T-helper 2 cell treated with Interferon-gamma antibody and Interleukin-4, amounts not matched to agents 100 ng/mL and 5 ng/mL, for 36 hours (primary cell): ENCODE results near the gene CA14. TPM values are rescaled to one million over a fixed set of nuclear protein-coding genes. Genes with fewer than 3 reads are reported as not detected.
"Not testable (repeated sequence)": the region's sequence is repeated elsewhere in the genome, so short reads cannot be mapped to it uniquely, and the experiment has no call there.

Source experiments
- intact Hi-C: fragments of 100-400 bp; cut with micrococcal nuclease; formaldehyde crosslinking; loops from one replicate; pipeline ENCODE4 v1.15.1; 2023
- total RNA-seq: library from RNA; stranded (reverse); gene quantifications from 2 replicates; pipeline ENCODE4 v1.2.3, GENCODE V29; 2022

CA14 gene
- total RNA-seq, 1 donor from 2014 or later = not detected

GRCh38 chr1:150271291-150271959, 13.9 kb downstream of the CA14 start:
- intact Hi-C loops = no loop called here

GRCh38 chr1:150273311-150273710, 15.7 kb downstream of the CA14 start:
- intact Hi-C loops = no loop called here

- intact Hi-C loops = no loop called here
Measured at GRCh38 chr1:150280138-150280707, 22.6 kb downstream of the CA14 start.

GRCh38 chr1:150281221-150281757, 23.7 kb downstream of the CA14 start:
- intact Hi-C loops = loop anchor here (1.0 kb wide), 2 partner anchors 12 to 26 kb away; partner anchors contain the start of gene APH1A

- intact Hi-C loops = loop anchor here (1.0 kb wide), 3 partner anchors 11 to 27 kb away; partner anchors contain the start of genes APH1A and MRPS21
Measured at GRCh38 chr1:150281758-150282557, 24.4 kb downstream of the CA14 start, which contains the start of gene CIART. Gene CIART, plus strand, starts transcription at chr1:150282554. Its CDS starts 714 bp downstream, at chr1:150283268.

- intact Hi-C loops = loop anchor here (1.0 kb wide), 1 partner anchor 11 kb away; the partner anchor contains the start of gene MRPS21
Measured at GRCh38 chr1:150282558-150282958, 25.0 kb downstream of the CA14 start.

GRCh38 chr1:150283260-150283659, 25.7 kb downstream of the CA14 start:
- intact Hi-C loops = no loop called here

GRCh38 chr1:150288382-150288781, 30.8 kb downstream of the CA14 start:
- intact Hi-C loops = no loop called here

- intact Hi-C loops = no loop called here
Measured at GRCh38 chr1:150288822-150289221, 31.2 kb downstream of the CA14 start.

GRCh38 chr1:150293433-150294253, 36.1 kb downstream of the CA14 start, which contains the start of gene MRPS21:
Gene MRPS21, plus strand, starts transcription at chr1:150293861. Its CDS starts 506 bp downstream, at chr1:150294367.
- intact Hi-C loops = loop anchor here (1.0 to 5.0 kb wide), 4 partner anchors 11 to 56 kb away; partner anchors contain the start of genes ANP32E, APH1A and CIART

GRCh38 chr1:150295476-150295875, 37.9 kb downstream of the CA14 start:
- intact Hi-C loops = no loop called here

GRCh38 chr1:150299716-150300115, 42.1 kb downstream of the CA14 start:
- intact Hi-C loops = no loop called here

- intact Hi-C loops = no loop called here
Measured at GRCh38 chr1:150302338-150302737, 44.8 kb downstream of the CA14 start.

- intact Hi-C loops = no loop called here
Measured at GRCh38 chr1:150302902-150303301, 45.3 kb downstream of the CA14 start.

- intact Hi-C loops = not testable (repeated sequence)
Measured at GRCh38 chr1:150308585-150308984, 51.0 kb downstream of the CA14 start.

- intact Hi-C loops = no loop called here
Measured at GRCh38 chr1:150309758-150310508, 52.4 kb downstream of the CA14 start.

GRCh38 chr1:150311762-150312161, 54.2 kb downstream of the CA14 start:
- intact Hi-C loops = no loop called here
